Measurements from ENCODE around the gene SETDB2.

Gene SETDB2

DNA sequence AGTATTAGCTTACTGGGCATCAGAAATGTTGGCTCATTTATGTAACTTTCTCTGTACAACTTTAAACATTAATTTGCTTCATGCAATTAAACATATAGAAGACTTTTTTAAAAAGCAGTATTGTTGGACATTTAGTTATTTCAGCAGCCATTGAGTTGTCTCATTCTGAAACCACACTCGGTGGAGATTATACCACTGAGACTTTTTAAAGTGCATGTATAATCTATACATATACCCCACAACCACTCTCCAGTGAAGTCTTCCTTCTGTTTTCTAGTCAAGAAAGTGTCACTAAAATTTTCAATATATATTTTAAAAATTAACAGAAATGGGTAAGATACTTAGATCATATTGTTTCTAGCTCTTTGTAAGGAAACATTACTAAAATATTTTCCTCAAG, 15.5 kb downstream of the SETDB2 start:
- H3K4me3 ChIP-seq (replicated peaks; ENCODE audit: low read depth, low read length): no peak overlapping the region
- TF ChIP-seq, protein P1, sequence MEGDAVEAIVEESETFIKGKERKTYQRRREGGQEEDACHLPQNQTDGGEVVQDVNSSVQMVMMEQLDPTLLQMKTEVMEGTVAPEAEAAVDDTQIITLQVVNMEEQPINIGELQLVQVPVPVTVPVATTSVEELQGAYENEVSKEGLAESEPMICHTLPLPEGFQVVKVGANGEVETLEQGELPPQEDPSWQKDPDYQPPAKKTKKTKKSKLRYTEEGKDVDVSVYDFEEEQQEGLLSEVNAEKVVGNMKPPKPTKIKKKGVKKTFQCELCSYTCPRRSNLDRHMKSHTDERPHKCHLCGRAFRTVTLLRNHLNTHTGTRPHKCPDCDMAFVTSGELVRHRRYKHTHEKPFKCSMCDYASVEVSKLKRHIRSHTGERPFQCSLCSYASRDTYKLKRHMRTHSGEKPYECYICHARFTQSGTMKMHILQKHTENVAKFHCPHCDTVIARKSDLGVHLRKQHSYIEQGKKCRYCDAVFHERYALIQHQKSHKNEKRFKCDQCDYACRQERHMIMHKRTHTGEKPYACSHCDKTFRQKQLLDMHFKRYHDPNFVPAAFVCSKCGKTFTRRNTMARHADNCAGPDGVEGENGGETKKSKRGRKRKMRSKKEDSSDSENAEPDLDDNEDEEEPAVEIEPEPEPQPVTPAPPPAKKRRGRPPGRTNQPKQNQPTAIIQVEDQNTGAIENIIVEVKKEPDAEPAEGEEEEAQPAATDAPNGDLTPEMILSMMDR (IDR thresholded peaks at IDR 0.05; ENCODE audit: low read depth, low read length, missing control alignments): no peak
- no peak for DNase-seq (ENCODE audit: extremely low read depth, low read depth)

DNA sequence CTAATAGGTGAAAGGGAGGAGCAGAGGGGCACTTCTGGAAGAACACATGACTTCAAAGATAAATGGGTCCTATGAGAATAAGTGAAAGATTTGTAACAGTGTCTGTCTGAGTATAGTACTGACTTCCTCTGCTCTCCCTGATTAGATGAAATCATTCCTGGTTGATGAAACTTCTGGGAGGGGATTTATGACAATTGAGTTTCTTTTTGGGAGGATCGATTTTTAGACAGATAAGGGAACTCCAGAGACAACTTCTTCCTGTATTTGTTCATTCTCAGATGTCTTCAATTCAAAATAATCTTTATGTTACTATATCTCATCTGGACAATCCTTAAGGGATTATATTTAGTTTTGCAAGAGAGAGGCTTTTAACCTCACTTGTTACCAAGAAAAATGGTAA, 20.0 kb downstream of the SETDB2 start:
- TF ChIP-seq, protein P1 (IDR thresholded peaks at IDR 0.05; ENCODE audit: low read depth, low read length, missing control alignments): no peak
- DNase-seq (ENCODE audit: extremely low read depth, low read depth): no peak
- H3K4me3 ChIP-seq (replicated peaks; ENCODE audit: low read depth, low read length): no peak overlapping the region

DNA sequence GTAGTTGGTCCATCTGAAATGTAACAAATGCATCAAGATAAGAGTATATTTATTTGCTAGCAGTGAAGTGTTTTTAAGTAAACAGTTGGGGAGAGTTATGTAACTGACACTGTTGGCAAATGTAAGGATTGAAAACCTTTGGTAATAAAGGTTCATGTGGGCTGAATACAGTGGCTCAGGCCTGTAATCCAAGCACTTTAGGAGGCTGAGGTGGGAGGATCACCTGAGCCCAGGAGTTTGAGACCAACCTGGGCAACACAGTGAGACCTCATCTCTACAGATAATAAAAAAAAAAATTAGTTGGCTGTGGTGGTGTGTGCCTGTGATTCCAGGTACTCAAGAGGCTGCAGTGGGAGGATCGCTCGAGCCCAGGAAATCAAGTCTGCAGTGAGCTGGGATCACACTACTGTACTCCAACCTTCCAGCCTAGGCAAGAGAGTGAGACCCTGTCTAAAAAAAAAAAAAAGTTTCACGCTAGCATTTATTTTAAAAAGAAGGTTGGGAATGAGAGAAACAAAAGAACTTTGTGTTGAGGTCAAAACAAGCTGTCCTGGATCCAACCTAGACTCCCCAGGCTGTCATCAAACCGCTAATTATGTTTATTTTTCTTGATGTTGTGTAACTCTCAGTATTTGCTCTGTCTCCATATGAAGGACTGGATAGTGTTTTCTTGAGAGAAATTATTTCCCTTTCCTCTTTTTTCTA, 20.7 kb downstream of the SETDB2 start:
- TF ChIP-seq, protein P1 (IDR thresholded peaks at IDR 0.05; ENCODE audit: low read depth, low read length, missing control alignments): no peak
- no peak overlapping the region for H3K4me3 ChIP-seq (replicated peaks; ENCODE audit: low read depth, low read length)
- DNase-seq (ENCODE audit: extremely low read depth, low read depth): no peak

DNA sequence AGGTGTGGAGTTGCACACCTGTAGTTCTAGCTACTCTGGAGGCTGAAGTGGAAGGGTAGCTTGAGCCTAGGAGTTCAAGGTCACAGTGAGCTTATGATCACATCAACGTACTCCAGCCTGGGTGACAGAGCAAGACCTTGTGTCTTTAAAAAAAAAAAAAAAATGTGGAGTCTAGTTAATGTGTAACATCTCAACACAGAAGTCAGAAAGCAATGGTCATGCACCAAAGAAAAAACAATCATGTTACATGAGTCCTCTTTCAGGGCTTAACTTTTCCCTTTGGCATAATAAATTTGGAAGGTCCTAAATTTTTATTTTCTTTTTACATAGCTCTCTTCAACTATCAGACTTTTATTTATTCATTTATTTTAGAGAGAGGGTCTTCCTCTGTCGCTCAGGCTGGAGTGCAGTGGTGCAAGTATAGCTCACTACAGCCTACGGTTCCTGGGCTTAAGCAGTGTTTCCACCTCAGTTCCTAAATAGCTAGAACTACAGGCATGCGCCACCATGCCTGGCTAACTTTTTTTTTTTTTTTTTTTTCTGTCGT, 22.3 kb downstream of the SETDB2 start:
- TF ChIP-seq, protein P1 (IDR thresholded peaks at IDR 0.05; ENCODE audit: low read depth, low read length, missing control alignments): no peak
- DNase-seq (ENCODE audit: extremely low read depth, low read depth): no peak
- no peak overlapping the region for H3K4me3 ChIP-seq (replicated peaks; ENCODE audit: low read depth, low read length)

DNA sequence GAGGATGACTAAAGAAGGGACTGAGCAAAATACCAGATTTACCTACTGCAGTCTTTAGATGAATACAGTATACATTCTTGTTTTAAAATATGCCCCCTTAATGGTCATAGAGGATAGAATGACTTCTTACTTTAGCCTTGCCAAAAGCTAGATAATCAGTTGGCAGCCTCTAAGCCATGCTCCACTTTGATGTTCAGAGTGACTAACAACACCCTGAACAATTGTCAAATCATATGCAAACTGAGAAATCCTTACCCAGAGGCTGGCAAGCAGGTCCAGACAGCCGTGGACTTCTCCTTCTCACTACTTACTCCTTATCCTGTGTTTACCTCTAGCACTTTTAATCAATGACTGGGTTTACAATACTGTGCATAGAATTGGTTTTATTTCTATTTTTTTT, 28.1 kb downstream of the SETDB2 start:
- DNase-seq (ENCODE audit: extremely low read depth, low read depth): no peak
- H3K4me3 ChIP-seq (replicated peaks; ENCODE audit: low read depth, low read length): no peak overlapping the region
- TF ChIP-seq, protein P1 (IDR thresholded peaks at IDR 0.05; ENCODE audit: low read depth, low read length, missing control alignments): no peak

DNA sequence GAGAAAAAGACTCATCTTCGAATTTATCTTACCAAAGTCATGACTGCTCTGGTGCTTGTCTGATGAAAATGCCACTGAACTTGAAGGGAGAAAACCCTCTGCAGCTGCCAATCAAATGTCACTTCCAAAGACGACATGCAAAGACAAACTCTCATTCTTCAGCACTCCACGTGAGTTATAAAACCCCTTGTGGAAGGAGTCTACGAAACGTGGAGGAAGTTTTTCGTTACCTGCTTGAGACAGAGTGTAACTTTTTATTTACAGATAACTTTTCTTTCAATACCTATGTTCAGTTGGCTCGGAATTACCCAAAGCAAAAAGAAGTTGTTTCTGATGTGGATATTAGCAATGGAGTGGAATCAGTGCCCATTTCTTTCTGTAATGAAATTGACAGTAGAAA, 32.5 kb downstream of the SETDB2 start:
- TF ChIP-seq, protein P1 (IDR thresholded peaks at IDR 0.05; ENCODE audit: low read depth, low read length, missing control alignments): no peak
- H3K4me3 ChIP-seq (replicated peaks; ENCODE audit: low read depth, low read length): no peak overlapping the region
- DNase-seq (ENCODE audit: extremely low read depth, low read depth): no peak
